ENCODE results near the gene DAZAP1. TPM values are rescaled to one million over a fixed set of nuclear protein-coding genes. Genes with fewer than 3 reads are reported as not detected.

The DAZAP1 gene
- total and polyA plus RNA-seq, 7 experiments from 2014 or later: 5.0 to 227 (median 138) TPM

- Mint-ChIP-seq H3K36me3 (peaks cover 8 to 32% (median 12%) of the 10 kb centered on the region in 5 donors), H3K27me3 (no peaks in the 10 kb centered on the region), H3K9me3 (peaks cover 0 to 2% (median 0%) of the 10 kb centered on the region in 11 donors), H3K4me1 (peaks cover 0 to 16% (median 4%) of the 10 kb centered on the region in 7 donors), H3K4me3 (no peak overlapping the region), H3K27ac (no peak overlapping the region)
- ChIA-PET POLR2A (no interaction called here), CTCF (no interaction called here)
- H3K4me1 ChIP-seq (ENCODE audit: control insufficient read depth in 2 of 2, insufficient read depth in 2 of 2, low read length in 2 of 2): no peaks in the 10 kb centered on the region
- no peak overlapping the region for H3K27ac ChIP-seq (ENCODE audit: low read depth, low read length)
- H3K9me3 ChIP-seq (ENCODE audit: control insufficient read depth in 2 of 3, low read length in 3 of 3): no peaks in the 10 kb centered on the region
- no peaks in the 10 kb centered on the region for H3K27me3 ChIP-seq (ENCODE audit: control insufficient read depth in 2 of 2, insufficient read depth in 2 of 2, low read length in 2 of 2)
- DNase-seq: no peak
- no peak overlapping the region for H3K4me3 ChIP-seq (ENCODE audit: low read length)
- no peak for ATAC-seq
- peaks cover 10 to 97% (median 30%) of the 10 kb centered on the region in 3 experiments for H3K36me3 ChIP-seq (ENCODE audit: control insufficient read depth in 2 of 3, insufficient read depth in 3 of 3, low read length in 3 of 3)
- intact Hi-C loops (cut with micrococcal nuclease): no loop called here
Observed at GRCh38 chr19:1422943-1423342, 15.6 kb downstream of the DAZAP1 start.

- no peaks in the 10 kb centered on the region for H3K4me1 ChIP-seq (ENCODE audit: control insufficient read depth in 2 of 2, insufficient read depth in 2 of 2, low read length in 2 of 2)
- CTCF ChIA-PET: no interaction called here
- H3K4me1 Mint-ChIP-seq: peaks cover 0 to 12% (median 4%) of the 10 kb centered on the region in 7 donors
Observed at GRCh38 chr19:1423436-1424191, 16.2 kb downstream of the DAZAP1 start.

GRCh38 chr19:1424192-1424955 is 17.0 kb downstream of the DAZAP1 start:
- peaks cover 8 to 31% (median 11%) of the 10 kb centered on the region in 5 donors for H3K36me3 Mint-ChIP-seq
- H3K4me3 Mint-ChIP-seq: no peak overlapping the region

More at GRCh38 chr19:1423436-1424191, 16.2 kb downstream of the DAZAP1 start:
- no peaks in the 10 kb centered on the region for H3K9me3 ChIP-seq (ENCODE audit: control insufficient read depth in 2 of 3, low read length in 3 of 3)
- intact Hi-C loops (cut with micrococcal nuclease): no loop called here
- Mint-ChIP-seq H3K36me3 (peaks cover 8 to 35% (median 12%) of the 10 kb centered on the region in 5 donors), H3K9me3 (peaks cover 0 to 2% (median 0%) of the 10 kb centered on the region in 11 donors), H3K27ac (peak overlapping the region in 1 of 9 donors; percentile 14), H3K4me3 (no peak overlapping the region), H3K27me3 (no peaks in the 10 kb centered on the region)
- no peak overlapping the region for H3K4me3 ChIP-seq (ENCODE audit: low read length)
- ATAC-seq: peak; percentile 21
- H3K27me3 ChIP-seq (ENCODE audit: control insufficient read depth in 2 of 2, insufficient read depth in 2 of 2, low read length in 2 of 2): no peaks in the 10 kb centered on the region
- peaks cover 10 to 95% (median 30%) of the 10 kb centered on the region in 3 experiments for H3K36me3 ChIP-seq (ENCODE audit: control insufficient read depth in 2 of 3, insufficient read depth in 3 of 3, low read length in 3 of 3)
- POLR2A ChIA-PET: no interaction called here
- DNase-seq: no peak
- H3K27ac ChIP-seq (ENCODE audit: low read depth, low read length): no peak overlapping the region

GRCh38 chr19:1425102-1425837 is 17.9 kb downstream of the DAZAP1 start:
- Mint-ChIP-seq H3K36me3 (peaks cover 6 to 26% (median 8%) of the 10 kb centered on the region in 5 donors), H3K4me3 (no peak overlapping the region), H3K27me3 (no peaks in the 10 kb centered on the region), H3K27ac (peak overlapping the region in 1 of 9 donors; percentile 49), H3K9me3 (peaks cover 0 to 2% (median 0%) of the 10 kb centered on the region in 11 donors), H3K4me1 (peaks cover 0 to 8% (median 4%) of the 10 kb centered on the region in 7 donors)
- Histone ChIP-seq H3K4me3 (ENCODE audit: low read length) (no peak overlapping the region), H3K36me3 (ENCODE audit: control insufficient read depth in 2 of 3, insufficient read depth in 3 of 3, low read length in 3 of 3) (peaks cover 10 to 97% (median 22%) of the 10 kb centered on the region in 3 experiments), H3K9me3 (ENCODE audit: control insufficient read depth in 2 of 3, low read length in 3 of 3) (no peaks in the 10 kb centered on the region), H3K27me3 (ENCODE audit: control insufficient read depth in 2 of 2, insufficient read depth in 2 of 2, low read length in 2 of 2) (no peaks in the 10 kb centered on the region), H3K4me1 (ENCODE audit: control insufficient read depth in 2 of 2, insufficient read depth in 2 of 2, low read length in 2 of 2) (no peaks in the 10 kb centered on the region), H3K27ac (ENCODE audit: low read depth, low read length) (no peak overlapping the region)
- CTCF ChIA-PET: no interaction called here
- DNase-seq: no peak
- intact Hi-C loops (cut with micrococcal nuclease): no loop called here
- ATAC-seq: no peak
- POLR2A ChIA-PET: no interaction called here

More at GRCh38 chr19:1424192-1424955, 17.0 kb downstream of the DAZAP1 start:
- Histone ChIP-seq H3K27ac (ENCODE audit: low read depth, low read length) (no peak overlapping the region), H3K4me3 (ENCODE audit: low read length) (no peak overlapping the region), H3K4me1 (ENCODE audit: control insufficient read depth in 2 of 2, insufficient read depth in 2 of 2, low read length in 2 of 2) (no peaks in the 10 kb centered on the region), H3K9me3 (ENCODE audit: control insufficient read depth in 2 of 3, low read length in 3 of 3) (no peaks in the 10 kb centered on the region), H3K27me3 (ENCODE audit: control insufficient read depth in 2 of 2, insufficient read depth in 2 of 2, low read length in 2 of 2) (no peaks in the 10 kb centered on the region), H3K36me3 (ENCODE audit: control insufficient read depth in 2 of 3, insufficient read depth in 3 of 3, low read length in 3 of 3) (peaks cover 10 to 95% (median 22%) of the 10 kb centered on the region in 3 experiments)
- ChIA-PET POLR2A (interaction anchor here (0.6 kb wide), 1 partner anchor 579 kb away, joined by 5 read pairs; no protein-coding TSS in a partner anchor), CTCF (no interaction called here)
- H3K9me3 Mint-ChIP-seq: peaks cover 0 to 2% (median 0%) of the 10 kb centered on the region in 11 donors
- H3K27me3 Mint-ChIP-seq: no peaks in the 10 kb centered on the region
- DNase-seq (no peak), ATAC-seq (no peak)
- no peak overlapping the region for H3K27ac Mint-ChIP-seq
- peaks cover 0 to 10% (median 4%) of the 10 kb centered on the region in 7 donors for H3K4me1 Mint-ChIP-seq
- intact Hi-C loops (cut with micrococcal nuclease): no loop called here

GRCh38 chr19:1425902-1426301 is 18.5 kb downstream of the DAZAP1 start:
- Mint-ChIP-seq H3K4me1 (peaks cover 0 to 8% (median 4%) of the 10 kb centered on the region in 7 donors), H3K36me3 (peaks cover 6 to 23% (median 8%) of the 10 kb centered on the region in 5 donors), H3K27me3 (no peaks in the 10 kb centered on the region), H3K4me3 (no peak overlapping the region), H3K9me3 (peaks cover 0 to 2% (median 0%) of the 10 kb centered on the region in 11 donors), H3K27ac (no peak overlapping the region)
- no peak for DNase-seq
- H3K4me1 ChIP-seq (ENCODE audit: control insufficient read depth in 2 of 2, insufficient read depth in 2 of 2, low read length in 2 of 2): no peaks in the 10 kb centered on the region
- H3K36me3 ChIP-seq (ENCODE audit: control insufficient read depth in 2 of 3, insufficient read depth in 3 of 3, low read length in 3 of 3): peaks cover 5 to 92% (median 16%) of the 10 kb centered on the region in 3 experiments
- no peaks in the 10 kb centered on the region for H3K27me3 ChIP-seq (ENCODE audit: control insufficient read depth in 2 of 2, insufficient read depth in 2 of 2, low read length in 2 of 2)
- ChIA-PET POLR2A (no interaction called here), CTCF (no interaction called here)
- no peak overlapping the region for H3K4me3 ChIP-seq (ENCODE audit: low read length)
- no peak overlapping the region for H3K27ac ChIP-seq (ENCODE audit: low read depth, low read length)
- ATAC-seq: no peak
- intact Hi-C loops (cut with micrococcal nuclease): no loop called here
- no peaks in the 10 kb centered on the region for H3K9me3 ChIP-seq (ENCODE audit: control insufficient read depth in 2 of 3, low read length in 3 of 3)

- Mint-ChIP-seq H3K4me1 (peaks cover 0 to 8% (median 3%) of the 10 kb centered on the region in 7 donors), H3K36me3 (peaks cover 6 to 22% (median 8%) of the 10 kb centered on the region in 5 donors), H3K4me3 (no peak overlapping the region), H3K27me3 (no peaks in the 10 kb centered on the region), H3K27ac (no peak overlapping the region), H3K9me3 (peaks cover 0 to 2% (median 0%) of the 10 kb centered on the region in 11 donors)
- POLR2A ChIA-PET: no interaction called here
- H3K4me1 ChIP-seq (ENCODE audit: control insufficient read depth in 2 of 2, insufficient read depth in 2 of 2, low read length in 2 of 2): no peaks in the 10 kb centered on the region
- no peak for ATAC-seq
- intact Hi-C loops (cut with micrococcal nuclease): no loop called here
- peaks cover 5 to 89% (median 11%) of the 10 kb centered on the region in 3 experiments for H3K36me3 ChIP-seq (ENCODE audit: control insufficient read depth in 2 of 3, insufficient read depth in 3 of 3, low read length in 3 of 3)
- no peak for DNase-seq
- CTCF ChIA-PET: interaction anchor here (0.7 kb wide), 1 partner anchor 1187 kb away, joined by 4 read pairs; no protein-coding TSS in a partner anchor
- no peaks in the 10 kb centered on the region for H3K27me3 ChIP-seq (ENCODE audit: control insufficient read depth in 2 of 2, insufficient read depth in 2 of 2, low read length in 2 of 2)
- H3K4me3 ChIP-seq (ENCODE audit: low read length): no peak overlapping the region
- H3K27ac ChIP-seq (ENCODE audit: low read depth, low read length): no peak overlapping the region
- H3K9me3 ChIP-seq (ENCODE audit: control insufficient read depth in 2 of 3, low read length in 3 of 3): no peaks in the 10 kb centered on the region
Observed at GRCh38 chr19:1426736-1427135, 19.4 kb downstream of the DAZAP1 start.

All from naive thymus-derived CD4-positive, alpha-beta T cell (primary cell).